ENCODE data around the gene RBBP6.

DNA sequence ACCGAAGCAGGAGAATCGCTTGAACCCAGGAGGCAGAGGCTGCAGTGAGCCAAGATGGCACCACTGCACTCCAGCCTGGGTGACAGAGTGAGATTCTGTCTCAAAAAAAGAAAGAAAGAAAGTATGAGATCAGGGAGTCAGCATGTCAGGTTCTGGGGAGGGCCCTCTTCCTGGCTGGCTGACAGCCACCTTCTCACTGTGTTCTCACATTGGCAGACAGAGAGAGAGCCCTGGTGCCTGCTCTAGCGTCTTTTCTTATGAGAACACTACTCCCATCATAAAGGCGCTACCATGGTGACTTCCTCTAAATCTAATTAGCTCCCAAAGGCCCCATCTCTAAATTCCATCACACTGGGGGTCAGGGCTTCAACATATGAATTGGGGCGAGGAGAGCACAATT is 27.6 kb upstream of the RBBP6 start:
- TF ChIP-seq, protein P1, sequence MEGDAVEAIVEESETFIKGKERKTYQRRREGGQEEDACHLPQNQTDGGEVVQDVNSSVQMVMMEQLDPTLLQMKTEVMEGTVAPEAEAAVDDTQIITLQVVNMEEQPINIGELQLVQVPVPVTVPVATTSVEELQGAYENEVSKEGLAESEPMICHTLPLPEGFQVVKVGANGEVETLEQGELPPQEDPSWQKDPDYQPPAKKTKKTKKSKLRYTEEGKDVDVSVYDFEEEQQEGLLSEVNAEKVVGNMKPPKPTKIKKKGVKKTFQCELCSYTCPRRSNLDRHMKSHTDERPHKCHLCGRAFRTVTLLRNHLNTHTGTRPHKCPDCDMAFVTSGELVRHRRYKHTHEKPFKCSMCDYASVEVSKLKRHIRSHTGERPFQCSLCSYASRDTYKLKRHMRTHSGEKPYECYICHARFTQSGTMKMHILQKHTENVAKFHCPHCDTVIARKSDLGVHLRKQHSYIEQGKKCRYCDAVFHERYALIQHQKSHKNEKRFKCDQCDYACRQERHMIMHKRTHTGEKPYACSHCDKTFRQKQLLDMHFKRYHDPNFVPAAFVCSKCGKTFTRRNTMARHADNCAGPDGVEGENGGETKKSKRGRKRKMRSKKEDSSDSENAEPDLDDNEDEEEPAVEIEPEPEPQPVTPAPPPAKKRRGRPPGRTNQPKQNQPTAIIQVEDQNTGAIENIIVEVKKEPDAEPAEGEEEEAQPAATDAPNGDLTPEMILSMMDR (IDR thresholded peaks at IDR 0.05): no peak
- no peak for TF ChIP-seq POLR2A (IDR thresholded peaks at IDR 0.05)

Measured in lower leg skin (tissue), 3 donors.